A549 treated with GW870086 at 1 μM for 4 hours (cell line): Measurements from ENCODE around the gene NFASC. TPM values are rescaled to one million over a fixed set of nuclear protein-coding genes. Genes with fewer than 3 reads are reported as not detected.

Experiments used
- total RNA-seq: library from RNA; stranded (reverse); fragments of 200-300 nt; extraction: Qiagen RNA extraction; gene quantifications from 5 replicates; pipeline ENCODE4 v1.2.3, GENCODE V29; 2022; ENCODE audit warnings: low read depth

NFASC gene
- total RNA-seq, result 0.89 to 1.5 TPM (median 1.1 TPM) in 5 replicates

DNA sequence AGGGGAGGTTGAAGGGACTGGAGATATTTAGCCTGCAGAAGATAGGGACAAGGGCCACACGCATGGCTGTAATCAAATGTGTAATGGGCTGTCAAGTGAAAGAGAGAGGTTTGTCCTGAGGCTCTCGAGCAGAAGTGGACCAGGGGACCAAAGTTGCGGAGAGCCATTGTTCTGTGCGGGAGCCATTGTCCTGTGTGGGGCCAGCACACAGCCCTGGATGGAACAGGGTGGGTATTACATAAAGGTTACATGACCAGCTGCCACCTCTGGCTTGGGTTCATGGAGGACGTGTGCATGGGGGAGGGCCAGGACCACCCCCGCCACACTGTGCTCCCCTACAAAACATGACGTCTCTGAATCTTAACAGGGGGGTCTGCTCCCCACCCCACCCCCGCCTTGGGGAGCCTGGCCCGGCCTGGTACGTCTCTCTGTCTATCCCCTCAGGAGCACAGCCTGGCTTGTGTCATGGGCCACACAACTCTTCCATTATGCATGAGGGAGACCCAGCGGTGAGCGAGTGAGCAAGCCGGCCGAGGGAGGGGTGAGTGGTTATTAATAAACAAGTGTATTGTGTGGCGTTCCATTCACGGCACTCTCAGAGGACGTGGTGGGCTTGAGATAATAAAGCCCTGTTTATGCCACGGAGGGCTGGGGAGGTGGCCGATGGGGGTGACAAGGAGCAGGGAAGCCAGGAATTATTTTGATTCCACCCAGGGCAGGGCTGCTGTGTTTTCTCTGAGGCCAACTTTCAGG is at the start of gene NFASC:
Gene NFASC (plus strand): TSS at position 703 of the 753 bp plus-strand sequence. CDS start 73,454 bp downstream, outside the sequence.

DNA sequence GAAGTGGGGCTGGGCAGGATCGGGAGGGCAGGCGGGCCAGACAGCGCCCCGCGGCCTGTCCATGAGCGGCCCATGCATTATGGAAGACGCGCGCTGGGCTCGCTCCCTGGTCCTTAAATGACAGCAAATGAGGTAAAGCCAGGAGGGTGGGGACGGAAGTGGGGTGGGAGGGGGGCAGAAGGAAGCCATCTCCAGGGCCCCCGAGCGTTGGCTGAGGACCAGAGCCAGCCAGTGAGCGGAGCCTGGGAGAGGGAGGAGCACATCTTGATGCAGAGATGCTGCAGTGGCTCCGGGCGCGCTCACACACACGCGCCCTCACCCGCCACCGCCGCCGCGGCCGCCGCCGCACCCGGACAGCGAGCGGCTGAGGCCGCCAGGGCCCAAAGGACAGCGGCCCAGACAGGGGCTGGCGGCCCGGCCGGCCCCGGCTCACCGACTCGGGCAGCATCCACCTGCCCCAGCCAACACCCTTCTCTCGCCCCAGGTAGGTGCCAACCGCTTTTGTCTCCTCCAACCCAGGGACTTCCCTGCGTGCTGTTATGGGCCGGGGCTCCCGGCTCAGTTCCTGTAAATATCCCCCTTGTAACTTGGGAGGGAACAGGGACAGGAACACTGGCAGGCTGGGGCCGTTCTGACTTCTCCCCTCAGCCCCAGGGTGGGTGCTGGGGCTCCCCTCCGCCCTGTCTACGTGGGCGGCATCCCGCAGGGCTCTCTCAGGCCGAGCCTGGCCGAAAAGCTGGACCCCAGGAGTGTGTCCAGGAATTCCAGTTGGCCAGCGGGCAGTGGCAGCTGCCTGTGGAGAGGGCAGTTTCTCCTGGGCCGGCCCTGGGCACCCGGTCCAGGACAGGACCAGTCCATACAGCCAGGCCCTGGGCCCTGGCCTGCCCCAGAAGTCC is 172.5 kb downstream of the NFASC start, which contains the start of gene CNTN2:
Gene CNTN2 (plus strand): TSS at position 302 of the 896 bp plus-strand sequence. CDS start 9,974 bp downstream, outside the sequence.

Other genes starting within 250 kb of the NFASC start
- 10.6 to 14.3 TPM (median 11.8 TPM) in 5 replicates for gene LRRN2, start 185.1 kb upstream of the NFASC start, total RNA-seq
- gene CNTN2, start 172.3 kb downstream of the NFASC start, total RNA-seq, result 0.02 to 0.12 TPM (median 0.09 TPM) in 3 of 5 replicates, not detected in the others
- 2.0 to 2.6 TPM (median 2.3 TPM) in 5 replicates for gene TMEM81, start 213.6 kb downstream of the NFASC start, total RNA-seq